Endothelial cell (in vitro differentiated cells): ENCODE data around the gene MFSD12. TPM values are rescaled to one million over a fixed set of nuclear protein-coding genes. Genes with fewer than 3 reads are reported as not detected.
"Not testable (repeated sequence)": the region's sequence is repeated elsewhere in the genome, so short reads cannot be mapped to it uniquely, and the experiment has no call there.

Source experiments
- DNase-seq: peaks from one replicate; pipeline ENCODE4 v3.0.0; 2021; ENCODE audit warnings: low spot score
- H3K27ac Mint-ChIP-seq: one replicate; pipeline ENCODE4 v1.8.0; 2021; ENCODE audit warnings: mixed read lengths, inconsistent platforms; ENCODE audit not compliant: unreplicated experiment
- H3K27me3 Mint-ChIP-seq: one replicate; pipeline ENCODE4 v1.8.0; 2021; ENCODE audit warnings: mild to moderate bottlenecking, moderate library complexity, mixed read lengths, inconsistent platforms; ENCODE audit not compliant: unreplicated experiment
- H3K36me3 Mint-ChIP-seq: one replicate; pipeline ENCODE4 v1.8.0; 2021; ENCODE audit warnings: mild to moderate bottlenecking, low read depth, mixed read lengths, inconsistent platforms; ENCODE audit not compliant: unreplicated experiment
- H3K4me1 Mint-ChIP-seq: one replicate; pipeline ENCODE4 v1.8.0; 2021; ENCODE audit warnings: mild to moderate bottlenecking, mixed read lengths, inconsistent platforms; ENCODE audit not compliant: unreplicated experiment
- H3K4me3 Mint-ChIP-seq: one replicate; pipeline ENCODE4 v1.8.0; 2021; ENCODE audit warnings: mild to moderate bottlenecking, mixed read lengths, inconsistent platforms; ENCODE audit not compliant: unreplicated experiment
- H3K9me3 Mint-ChIP-seq: one replicate; pipeline ENCODE4 v1.8.0; 2021; ENCODE audit warnings: mixed read lengths, inconsistent platforms; ENCODE audit not compliant: unreplicated experiment
- total RNA-seq: library from RNA; stranded (reverse); fragmentation: NEBNext Ultra II Directional; extraction: Animal tissue kit (Norgen Biotek cat#: 25700); gene quantifications from one replicate; pipeline ENCODE4 v1.2.1, GENCODE V29; 2021; ENCODE audit not compliant: unreplicated experiment
- TF ChIP-seq, protein P1 (sequence below): fragments of 200-600 bp; sonication (generic); IDR thresholded peaks from one replicate; pipeline ENCODE4 v1.5.0; 2021; ENCODE audit warnings: antibody characterized with exemption; ENCODE audit not compliant: unreplicated experiment

The MFSD12 gene
- total RNA-seq, 1 donor from 2014 or later = 54.5 TPM

DNA sequence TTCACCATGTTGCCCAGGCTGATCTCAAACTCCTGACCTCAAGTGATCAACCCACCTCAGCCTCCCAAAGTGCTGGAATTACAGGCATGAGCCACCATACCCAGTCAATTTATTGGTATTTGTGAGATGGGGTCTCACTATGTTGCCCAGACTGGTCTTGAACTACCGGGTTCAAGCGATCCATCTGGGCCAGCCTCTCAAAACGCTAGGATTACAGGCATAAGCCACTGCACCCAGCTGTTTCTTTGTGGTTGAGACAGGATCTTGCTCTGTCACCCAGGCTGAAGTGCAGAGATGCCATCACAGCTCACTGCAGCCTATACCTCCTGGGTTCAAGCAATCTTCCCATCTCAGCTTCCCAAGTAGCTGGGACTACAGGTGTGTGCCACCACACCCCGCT lies 24.4 kb upstream of the MFSD12 start:
- H3K9me3 Mint-ChIP-seq, H3K4me1 Mint-ChIP-seq, H3K4me3 Mint-ChIP-seq, H3K27ac Mint-ChIP-seq, H3K36me3 Mint-ChIP-seq, DNase-seq: not testable (repeated sequence)
- peaks cover 14% of the 10 kb centered on the region for H3K27me3 Mint-ChIP-seq

- H3K36me3 Mint-ChIP-seq = peaks cover 1% of the 10 kb centered on the region
- H3K27me3 Mint-ChIP-seq = peaks cover 18% of the 10 kb centered on the region
- no peaks in the 10 kb centered on the region for H3K9me3 Mint-ChIP-seq
- DNase-seq = no peak
- peaks cover 6% of the 10 kb centered on the region for H3K4me1 Mint-ChIP-seq
- H3K27ac Mint-ChIP-seq = no peak overlapping the region
- no peak overlapping the region for H3K4me3 Mint-ChIP-seq
- TF ChIP-seq, protein P1, sequence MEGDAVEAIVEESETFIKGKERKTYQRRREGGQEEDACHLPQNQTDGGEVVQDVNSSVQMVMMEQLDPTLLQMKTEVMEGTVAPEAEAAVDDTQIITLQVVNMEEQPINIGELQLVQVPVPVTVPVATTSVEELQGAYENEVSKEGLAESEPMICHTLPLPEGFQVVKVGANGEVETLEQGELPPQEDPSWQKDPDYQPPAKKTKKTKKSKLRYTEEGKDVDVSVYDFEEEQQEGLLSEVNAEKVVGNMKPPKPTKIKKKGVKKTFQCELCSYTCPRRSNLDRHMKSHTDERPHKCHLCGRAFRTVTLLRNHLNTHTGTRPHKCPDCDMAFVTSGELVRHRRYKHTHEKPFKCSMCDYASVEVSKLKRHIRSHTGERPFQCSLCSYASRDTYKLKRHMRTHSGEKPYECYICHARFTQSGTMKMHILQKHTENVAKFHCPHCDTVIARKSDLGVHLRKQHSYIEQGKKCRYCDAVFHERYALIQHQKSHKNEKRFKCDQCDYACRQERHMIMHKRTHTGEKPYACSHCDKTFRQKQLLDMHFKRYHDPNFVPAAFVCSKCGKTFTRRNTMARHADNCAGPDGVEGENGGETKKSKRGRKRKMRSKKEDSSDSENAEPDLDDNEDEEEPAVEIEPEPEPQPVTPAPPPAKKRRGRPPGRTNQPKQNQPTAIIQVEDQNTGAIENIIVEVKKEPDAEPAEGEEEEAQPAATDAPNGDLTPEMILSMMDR = no peak
These were observed 23.0 kb upstream of the MFSD12 start for GRCh38 chr19:3580156-3580934.

GRCh38 chr19:3578390-3578789 lies 21.0 kb upstream of the MFSD12 start:
- Mint-ChIP-seq H3K27ac (no peak overlapping the region), H3K36me3 (peaks cover 12% of the 10 kb centered on the region), H3K27me3 (peaks cover 26% of the 10 kb centered on the region), H3K9me3 (no peaks in the 10 kb centered on the region), H3K4me3 (no peak overlapping the region), H3K4me1 (peaks cover 11% of the 10 kb centered on the region)
- DNase-seq = no peak
- TF ChIP-seq, protein P1 = no peak

DNA sequence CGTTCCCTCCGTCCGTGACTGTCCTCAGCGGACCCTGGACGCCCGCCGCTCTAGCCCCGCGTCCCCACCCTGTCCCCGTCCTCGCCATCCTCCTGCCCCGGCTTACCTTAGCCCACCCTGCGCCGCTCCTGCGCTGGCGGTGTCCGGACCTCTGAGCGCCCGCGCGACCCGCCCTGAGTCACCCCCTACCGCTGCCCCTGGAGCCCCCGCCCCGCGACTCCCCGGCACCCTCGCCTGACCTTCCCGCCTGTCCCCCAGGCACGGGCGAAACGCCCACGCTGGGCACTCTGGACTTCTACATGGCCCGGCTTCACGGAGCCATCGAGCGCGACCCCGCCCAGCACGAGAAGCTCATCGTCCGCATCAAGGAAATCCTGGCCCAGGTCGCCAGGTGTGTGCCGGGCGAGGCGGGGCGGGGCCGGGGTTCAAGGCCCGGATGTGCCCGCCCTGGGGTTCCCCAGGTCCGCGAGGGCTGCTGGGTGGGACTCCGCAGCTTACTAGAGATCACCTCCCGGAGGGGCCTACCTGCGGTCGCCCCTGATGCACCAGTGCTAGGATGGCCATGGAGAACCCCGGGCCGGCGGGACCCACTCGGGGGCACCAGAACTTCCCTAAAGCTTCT lies 20.4 kb upstream of the MFSD12 start:
- H3K4me1 Mint-ChIP-seq = peaks cover 11% of the 10 kb centered on the region
- peaks cover 26% of the 10 kb centered on the region for H3K27me3 Mint-ChIP-seq
- TF ChIP-seq, protein P1 = no peak
- H3K9me3 Mint-ChIP-seq = no peaks in the 10 kb centered on the region
- peaks cover 12% of the 10 kb centered on the region for H3K36me3 Mint-ChIP-seq
- no peak overlapping the region for H3K4me3 Mint-ChIP-seq
- no peak for DNase-seq
- no peak overlapping the region for H3K27ac Mint-ChIP-seq

DNA sequence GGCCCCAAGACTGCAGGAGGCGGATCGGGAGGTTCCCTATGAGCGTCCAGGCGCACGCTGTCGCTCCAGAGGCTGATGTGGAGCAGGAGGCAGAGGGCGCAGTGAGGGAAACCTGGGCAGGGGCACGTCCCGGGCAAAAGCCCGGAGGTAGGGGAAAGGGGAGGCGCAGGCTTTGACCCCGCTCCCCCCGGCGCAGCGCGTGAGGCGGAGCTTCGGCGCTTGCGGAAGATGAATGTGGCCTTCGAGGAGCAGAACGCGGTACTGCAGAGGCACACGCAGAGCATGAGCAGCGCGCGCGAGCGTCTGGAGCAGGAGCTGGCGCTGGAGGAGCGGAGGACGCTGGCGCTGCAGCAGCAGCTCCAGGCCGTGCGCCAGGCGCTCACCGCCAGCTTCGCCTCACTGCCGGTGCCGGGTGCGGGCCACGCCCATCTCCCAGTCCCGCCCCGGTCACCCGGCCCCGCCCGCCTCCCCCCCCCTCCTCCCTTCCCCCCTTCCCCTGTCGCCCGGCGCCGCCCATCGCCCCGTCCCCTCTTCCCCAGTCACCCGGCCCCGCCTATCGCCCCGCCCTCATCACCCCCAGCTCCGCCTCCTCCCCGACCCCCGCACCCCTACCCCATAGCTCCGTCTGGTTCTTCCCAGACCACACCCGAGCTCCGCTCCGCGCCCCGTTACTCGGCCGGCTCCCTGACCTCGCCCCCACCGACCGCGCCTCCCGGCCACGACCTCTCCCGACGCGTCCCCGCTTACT lies 19.5 kb upstream of the MFSD12 start:
- no peaks in the 10 kb centered on the region for H3K9me3 Mint-ChIP-seq
- TF ChIP-seq, protein P1 = no peak
- H3K4me3 Mint-ChIP-seq = peak overlapping the region; percentile 31
- peaks cover 11% of the 10 kb centered on the region for H3K4me1 Mint-ChIP-seq
- H3K36me3 Mint-ChIP-seq = peaks cover 12% of the 10 kb centered on the region
- peak; percentile 42 for DNase-seq
- peaks cover 26% of the 10 kb centered on the region for H3K27me3 Mint-ChIP-seq
- H3K27ac Mint-ChIP-seq = no peak overlapping the region
